GM12873 (cell line): ENCODE measurements around the gene MTF1.

ENCODE experiments used
- TF ChIP-seq, protein P1 (sequence below): IDR thresholded peaks from 2 replicates; pipeline ENCODE4 v1.5.1; 2012; ENCODE audit warnings: low read depth, mild to moderate bottlenecking, moderate library complexity, low read length, control low read depth; ENCODE audit not compliant: insufficient read depth; ENCODE audit errors: missing control alignments

MTF1 gene

DNA sequence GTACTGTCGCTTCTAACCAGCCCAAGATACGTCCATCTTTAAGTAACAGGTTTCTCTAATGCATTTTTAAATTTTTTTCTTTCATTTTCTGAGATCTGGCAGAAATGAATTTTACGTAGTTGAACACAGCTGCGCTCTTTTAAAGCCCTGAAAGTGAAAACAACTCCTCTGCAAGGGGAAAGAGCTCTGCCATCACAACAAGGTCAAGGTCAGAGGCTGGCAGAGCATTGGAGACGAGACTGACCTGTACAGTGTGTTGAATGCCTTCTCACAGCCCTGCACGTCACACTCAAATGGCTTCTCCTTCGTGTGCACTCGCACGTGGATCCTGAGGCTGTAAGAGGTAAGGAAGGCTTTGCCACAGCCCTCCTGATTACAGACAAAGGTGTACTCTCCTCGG lies 19.7 kb downstream of the MTF1 start:
- TF ChIP-seq, protein P1, sequence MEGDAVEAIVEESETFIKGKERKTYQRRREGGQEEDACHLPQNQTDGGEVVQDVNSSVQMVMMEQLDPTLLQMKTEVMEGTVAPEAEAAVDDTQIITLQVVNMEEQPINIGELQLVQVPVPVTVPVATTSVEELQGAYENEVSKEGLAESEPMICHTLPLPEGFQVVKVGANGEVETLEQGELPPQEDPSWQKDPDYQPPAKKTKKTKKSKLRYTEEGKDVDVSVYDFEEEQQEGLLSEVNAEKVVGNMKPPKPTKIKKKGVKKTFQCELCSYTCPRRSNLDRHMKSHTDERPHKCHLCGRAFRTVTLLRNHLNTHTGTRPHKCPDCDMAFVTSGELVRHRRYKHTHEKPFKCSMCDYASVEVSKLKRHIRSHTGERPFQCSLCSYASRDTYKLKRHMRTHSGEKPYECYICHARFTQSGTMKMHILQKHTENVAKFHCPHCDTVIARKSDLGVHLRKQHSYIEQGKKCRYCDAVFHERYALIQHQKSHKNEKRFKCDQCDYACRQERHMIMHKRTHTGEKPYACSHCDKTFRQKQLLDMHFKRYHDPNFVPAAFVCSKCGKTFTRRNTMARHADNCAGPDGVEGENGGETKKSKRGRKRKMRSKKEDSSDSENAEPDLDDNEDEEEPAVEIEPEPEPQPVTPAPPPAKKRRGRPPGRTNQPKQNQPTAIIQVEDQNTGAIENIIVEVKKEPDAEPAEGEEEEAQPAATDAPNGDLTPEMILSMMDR, result no peak

DNA sequence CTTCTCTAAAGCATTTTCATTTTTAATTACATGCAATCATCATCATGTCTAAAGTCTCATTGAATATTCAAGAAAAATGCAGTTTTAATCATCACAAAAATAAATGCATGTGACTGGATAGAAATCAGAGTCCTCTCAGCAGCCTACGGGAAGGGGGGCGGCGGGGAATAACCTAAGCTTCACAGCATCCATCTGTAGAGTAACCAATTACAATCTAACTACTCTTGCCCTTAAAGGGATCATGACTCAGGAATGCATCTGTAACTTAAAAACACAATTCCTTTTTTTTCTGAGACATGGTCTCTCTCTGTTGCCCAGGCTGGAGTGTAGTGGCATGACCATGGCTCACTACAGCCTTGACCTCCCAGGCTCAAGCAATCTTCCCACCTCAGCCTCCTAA lies 22.6 kb downstream of the MTF1 start:
- TF ChIP-seq, protein P1, result no peak

DNA sequence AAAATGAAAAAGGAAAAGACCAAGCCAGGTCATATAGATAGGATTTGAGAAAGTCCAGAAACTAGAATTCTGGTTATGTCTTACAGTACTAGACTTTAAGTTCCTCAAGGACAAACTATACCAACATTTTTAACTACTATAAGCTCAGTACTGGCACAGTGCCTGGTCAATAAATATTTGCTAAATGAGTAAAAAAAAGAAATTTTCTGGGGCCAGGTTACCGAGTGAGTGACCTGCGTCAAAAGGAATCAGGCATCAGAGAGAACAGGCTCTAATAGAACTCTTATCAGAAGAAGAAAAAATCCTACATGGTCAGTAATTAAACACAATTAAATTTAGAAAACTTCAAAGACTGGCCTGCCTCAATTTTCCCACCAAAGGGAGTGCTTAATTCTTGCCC lies 27.6 kb downstream of the MTF1 start:
- TF ChIP-seq, protein P1, result no peak

DNA sequence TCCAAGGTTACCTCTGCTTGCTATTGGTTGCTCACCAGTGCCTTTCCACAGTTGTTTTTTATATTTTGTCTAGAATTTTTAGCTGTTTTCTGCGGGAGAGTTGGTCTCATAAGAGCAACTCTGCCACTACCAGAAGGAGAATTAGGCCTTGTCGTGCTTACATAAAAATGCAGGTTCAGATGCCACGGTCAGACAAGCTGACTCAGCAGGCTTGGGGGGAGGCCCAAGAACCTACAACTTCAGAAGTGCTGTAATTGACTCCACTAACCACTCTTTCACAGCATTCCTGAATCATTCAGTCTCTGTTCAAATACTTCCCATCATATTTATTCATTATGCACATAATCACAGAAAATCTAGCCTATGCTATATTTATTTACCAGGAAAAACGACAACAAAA lies 28.3 kb downstream of the MTF1 start:
- TF ChIP-seq, protein P1, result no peak

DNA sequence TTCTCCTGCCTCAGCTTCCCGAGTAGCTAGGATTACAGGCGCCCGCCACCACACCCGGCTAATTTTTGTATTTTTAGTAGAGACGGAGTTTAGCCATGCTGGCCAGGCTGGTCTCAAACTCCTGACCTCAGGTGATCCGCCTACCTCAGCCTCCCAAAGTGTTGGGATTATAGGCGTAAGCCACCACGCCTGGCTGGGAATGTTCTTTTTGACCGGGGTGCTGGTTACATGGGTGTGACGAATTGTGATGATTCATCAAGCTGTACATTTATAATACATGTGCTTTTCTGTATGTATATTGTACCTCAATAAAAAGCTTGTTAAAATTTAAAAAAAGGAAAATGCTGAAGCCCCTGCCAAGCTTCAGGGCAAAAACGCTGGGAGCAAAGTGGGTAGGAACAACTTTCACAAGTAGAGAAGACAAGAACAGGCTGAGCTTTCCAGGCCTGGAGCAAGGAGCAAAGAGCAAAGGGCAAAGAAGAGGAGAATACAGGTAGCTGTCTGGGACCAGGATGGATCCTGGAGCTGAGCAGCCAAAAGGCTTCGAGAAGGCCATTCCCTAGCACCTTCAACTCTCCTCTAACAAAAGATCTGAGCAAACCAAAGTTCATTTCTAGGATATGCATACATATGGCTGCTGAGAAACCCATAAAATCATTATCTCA lies 30.9 kb downstream of the MTF1 start:
- TF ChIP-seq, protein P1, result no peak

DNA sequence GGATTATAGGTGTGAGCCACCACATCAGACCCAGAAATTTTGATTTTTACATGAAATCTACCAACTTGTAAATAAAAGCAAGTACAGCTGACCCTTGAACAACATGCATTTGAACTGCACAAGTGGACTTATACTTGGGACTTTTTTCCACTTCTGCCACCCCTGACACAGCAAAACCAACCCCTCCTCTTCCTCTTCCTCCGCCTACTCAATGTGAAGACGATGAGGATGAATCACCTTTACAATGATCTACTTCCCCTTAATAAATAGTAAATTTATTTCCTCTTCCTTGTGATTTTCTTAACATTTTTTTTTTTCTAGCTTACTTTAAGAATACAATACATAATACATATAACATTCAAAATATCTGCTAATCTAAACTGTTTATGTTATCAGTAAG lies 33.9 kb downstream of the MTF1 start:
- TF ChIP-seq, protein P1, result no peak

DNA sequence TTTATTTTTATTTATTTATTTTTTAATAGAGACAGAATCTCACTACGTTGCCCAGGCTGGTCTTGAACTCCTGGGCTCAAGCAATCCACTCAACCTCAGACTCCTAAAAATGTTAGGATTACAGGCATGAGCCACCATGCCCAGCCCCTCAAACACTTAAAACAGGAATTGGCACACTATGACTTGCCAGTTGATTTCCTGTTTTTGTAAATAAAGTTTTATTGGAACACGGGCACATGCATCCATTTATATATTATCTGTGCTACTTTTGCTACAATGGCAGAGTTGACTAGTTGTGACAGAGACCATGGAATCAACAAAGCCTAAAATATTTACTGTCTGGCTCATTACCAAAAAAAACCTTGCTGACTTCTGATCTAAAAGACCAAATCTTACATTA lies 35.4 kb downstream of the MTF1 start:
- TF ChIP-seq, protein P1, result no peak
